DND-41 (cell line): ENCODE results near the gene PCDH19.

Experiments used
- CTCF ChIP-seq: IDR thresholded peaks from 2 replicates; pipeline ENCODE4 v1.5.1; 2012; ENCODE audit warnings: borderline replicate concordance, low read length, moderate library complexity, mild to moderate bottlenecking; ENCODE audit not compliant: poor library complexity, severe bottlenecking; ENCODE audit errors: extremely low read depth
- EZH2 ChIP-seq: IDR thresholded peaks from 3 replicates; pipeline ENCODE4 v1.6.1; 2012; ENCODE audit warnings: borderline replicate concordance, low read depth, mild to moderate bottlenecking, moderate library complexity, low read length, inconsistent platforms; ENCODE audit not compliant: severe bottlenecking

GRCh38 chrX:100395781-100396180 is 14.3 kb downstream of the PCDH19 start:
- TF ChIP-seq CTCF: no peak
- TF ChIP-seq EZH2: no peak
